HG03442 (cell line): ENCODE results near the gene B4GALNT4.
"Not testable (repeated sequence)": the region's sequence is repeated elsewhere in the genome, so short reads cannot be mapped to it uniquely, and the experiment has no call there.

Source experiments
- ATAC-seq: cut with Tn5 transposase; IDR thresholded peaks from one replicate; pipeline ENCODE4 v1.9.1; 2021; ENCODE audit warnings: mild to moderate bottlenecking, moderate library complexity; ENCODE audit not compliant: unreplicated experiment

B4GALNT4 gene

DNA sequence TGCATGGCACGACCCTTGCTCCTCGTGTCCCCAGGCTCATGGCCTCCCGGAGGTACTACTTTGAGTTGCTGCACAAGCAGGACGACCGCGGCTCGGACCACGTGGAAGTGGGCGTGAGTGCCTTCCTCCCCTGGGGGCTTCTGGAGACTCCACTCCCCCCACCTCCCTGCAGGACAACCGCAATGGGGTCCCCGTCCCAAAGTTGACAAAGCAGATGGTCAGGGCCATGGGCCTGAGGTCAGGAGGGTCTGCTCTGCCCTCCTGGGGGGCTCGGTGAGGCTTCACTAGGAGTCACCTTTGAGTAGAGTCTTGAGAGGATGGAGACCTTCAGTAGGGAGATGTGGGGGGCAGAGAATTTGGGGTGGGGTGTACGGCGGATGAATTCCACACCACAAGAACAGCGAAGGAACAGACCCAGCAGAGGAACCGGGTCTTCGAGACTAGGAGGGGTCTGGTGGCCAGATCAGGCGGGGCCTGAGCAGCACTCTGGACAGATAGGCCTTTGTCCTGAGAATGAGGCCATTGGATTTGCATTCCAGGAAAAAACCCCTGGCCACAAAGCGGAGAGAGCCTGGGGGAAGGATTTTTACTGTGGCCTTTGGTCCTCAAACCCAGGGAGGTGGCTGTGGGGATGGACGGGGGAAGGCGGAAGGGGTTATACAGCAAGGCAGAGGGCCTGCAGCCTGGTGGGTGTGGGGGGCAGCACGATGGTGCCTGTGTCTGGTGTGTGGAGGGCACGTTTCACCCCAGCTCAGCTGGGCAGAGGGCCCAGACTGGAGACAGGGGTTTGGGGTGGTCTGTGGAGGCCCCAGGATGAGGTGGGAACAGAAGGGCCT is 4.6 kb downstream of the B4GALNT4 start:
- no peak for ATAC-seq

DNA sequence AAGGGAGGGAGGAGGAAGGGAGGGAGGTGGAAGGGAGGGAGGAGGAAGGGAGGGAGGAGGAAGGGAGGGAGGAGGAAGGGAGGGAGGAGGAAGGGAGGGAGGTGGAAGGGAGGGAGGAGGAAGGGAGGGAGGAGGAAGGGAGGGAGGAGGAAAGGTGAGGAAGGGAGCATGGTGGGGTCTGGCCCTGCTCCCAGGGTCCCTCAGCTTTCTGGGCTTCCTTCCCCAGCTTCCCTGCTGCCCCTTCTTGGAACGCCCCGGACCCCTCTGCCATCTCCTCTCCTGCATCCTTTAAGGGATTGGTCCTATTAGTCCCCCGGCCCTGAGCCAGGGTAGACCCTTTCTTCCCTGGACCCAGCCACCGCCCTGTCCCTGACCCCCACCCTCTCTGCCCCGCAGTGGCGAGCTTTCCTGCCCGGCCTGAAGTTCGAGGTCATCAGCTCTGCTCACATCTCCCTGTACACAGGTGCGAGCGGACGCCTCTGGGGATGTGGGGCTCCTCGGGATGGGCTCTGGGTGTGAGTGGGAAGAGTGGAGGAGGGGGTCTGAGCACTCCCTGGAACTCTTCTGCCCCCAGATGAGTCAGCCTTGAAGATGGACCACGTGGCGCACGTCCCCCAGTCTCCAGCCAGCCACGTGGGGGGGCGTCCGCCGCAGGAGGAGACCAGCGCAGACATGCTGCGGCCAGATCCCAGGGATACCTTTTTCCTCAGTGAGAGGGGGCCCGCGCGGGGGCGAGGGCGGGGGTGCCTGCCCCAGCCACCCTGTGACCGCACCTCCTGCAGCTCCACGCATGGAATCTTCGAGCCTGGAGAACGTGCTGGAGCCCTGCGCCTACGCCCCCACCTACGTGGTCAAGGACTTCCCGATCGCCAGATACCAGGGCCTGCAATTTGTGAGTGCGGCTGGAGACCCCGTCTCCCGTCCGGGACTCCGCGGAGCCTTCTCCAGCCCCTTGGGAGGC is 6.0 kb downstream of the B4GALNT4 start:
- no peak for ATAC-seq

DNA sequence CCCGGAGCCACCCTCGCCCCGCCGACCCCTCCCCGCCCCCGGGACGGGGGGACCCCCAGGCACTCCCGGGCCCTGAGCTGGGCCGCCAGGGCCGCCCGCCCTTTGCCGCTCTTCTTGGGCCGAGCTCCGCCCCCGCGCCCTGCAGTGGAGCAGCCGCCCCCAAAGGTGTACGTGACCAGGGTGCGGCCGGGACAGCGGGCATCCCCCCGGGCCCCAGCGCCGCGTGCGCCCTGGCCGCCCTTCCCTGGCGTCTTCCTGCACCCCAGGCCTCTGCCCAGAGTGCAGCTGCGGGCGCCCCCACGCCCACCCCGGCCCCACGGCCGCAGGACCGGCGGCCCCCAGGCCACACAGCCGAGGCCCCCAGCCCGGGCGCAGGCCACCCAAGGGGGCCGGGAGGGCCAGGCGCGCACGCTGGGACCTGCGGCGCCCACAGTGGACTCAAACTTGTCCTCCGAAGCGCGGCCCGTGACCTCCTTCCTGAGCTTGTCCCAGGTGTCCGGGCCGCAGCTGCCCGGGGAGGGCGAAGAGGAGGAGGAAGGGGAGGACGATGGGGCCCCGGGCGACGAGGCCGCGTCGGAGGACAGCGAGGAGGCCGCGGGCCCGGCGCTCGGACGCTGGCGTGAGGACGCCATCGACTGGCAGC is 7.4 kb downstream of the B4GALNT4 start:
- no peak for ATAC-seq

DNA sequence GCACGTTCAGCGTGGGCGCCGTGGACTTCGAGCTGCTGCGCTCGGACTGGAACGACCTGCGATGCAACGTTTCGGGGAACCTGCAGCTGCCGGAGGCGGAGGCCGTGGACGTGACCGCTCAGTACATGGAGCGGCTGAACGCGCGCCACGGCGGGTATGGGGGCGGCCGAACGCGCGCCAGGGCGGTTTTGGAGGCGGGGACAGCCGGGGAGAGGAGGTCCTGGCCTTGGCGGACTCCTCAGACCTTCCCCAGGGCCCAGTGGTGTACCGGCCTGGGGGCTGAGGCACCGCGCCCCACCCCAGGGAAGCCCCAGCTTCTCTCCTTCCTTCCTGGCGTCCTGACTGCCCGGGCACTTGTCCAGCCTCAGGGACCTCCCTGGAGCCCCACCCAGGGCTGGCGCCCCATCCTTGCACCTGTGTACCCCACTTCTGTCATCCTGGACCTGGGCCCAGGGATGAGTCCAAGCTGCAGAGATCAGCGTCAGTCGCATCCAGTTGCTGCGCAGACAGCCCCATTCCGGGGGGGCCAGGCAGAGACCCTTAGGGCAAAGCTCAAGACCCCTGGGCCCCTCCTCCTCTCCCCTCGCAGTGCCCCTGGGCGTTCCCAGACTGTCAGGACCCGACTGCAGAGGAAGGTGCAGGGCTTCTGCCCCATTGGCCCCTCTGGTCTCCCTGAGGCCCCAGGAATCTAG is 8.0 kb downstream of the B4GALNT4 start:
- ATAC-seq = no peak

DNA sequence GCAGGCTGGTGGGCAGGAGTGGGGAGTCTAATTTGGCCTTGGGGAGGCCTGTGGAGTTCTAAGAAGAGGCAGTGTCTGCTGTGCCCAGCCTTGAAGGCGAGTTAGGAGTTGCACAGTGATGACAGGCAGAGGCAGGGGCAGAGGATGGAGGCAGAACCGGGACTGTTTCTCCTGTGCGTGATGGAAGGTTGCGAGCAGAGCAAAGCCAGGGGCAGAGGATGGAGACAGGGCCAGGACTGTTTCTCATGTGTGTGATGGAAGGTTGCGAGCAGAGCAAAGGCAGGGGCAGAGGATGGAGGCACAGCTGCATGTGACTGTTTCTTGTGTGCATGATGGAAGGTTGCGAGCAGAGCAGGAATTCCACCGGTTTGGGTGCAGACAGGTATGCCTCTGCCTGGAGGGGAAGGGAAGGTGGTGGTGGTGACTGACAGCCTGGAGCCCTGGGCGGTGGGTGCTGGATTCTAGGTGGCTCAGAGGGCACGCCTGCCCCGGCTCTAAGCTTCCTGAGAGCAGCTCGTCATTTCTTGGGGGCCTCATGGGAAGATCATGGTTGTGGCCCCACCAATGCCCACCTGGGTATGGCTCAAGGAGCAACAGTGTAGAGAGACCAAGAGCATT is 8.7 kb downstream of the B4GALNT4 start:
- no peak for ATAC-seq

DNA sequence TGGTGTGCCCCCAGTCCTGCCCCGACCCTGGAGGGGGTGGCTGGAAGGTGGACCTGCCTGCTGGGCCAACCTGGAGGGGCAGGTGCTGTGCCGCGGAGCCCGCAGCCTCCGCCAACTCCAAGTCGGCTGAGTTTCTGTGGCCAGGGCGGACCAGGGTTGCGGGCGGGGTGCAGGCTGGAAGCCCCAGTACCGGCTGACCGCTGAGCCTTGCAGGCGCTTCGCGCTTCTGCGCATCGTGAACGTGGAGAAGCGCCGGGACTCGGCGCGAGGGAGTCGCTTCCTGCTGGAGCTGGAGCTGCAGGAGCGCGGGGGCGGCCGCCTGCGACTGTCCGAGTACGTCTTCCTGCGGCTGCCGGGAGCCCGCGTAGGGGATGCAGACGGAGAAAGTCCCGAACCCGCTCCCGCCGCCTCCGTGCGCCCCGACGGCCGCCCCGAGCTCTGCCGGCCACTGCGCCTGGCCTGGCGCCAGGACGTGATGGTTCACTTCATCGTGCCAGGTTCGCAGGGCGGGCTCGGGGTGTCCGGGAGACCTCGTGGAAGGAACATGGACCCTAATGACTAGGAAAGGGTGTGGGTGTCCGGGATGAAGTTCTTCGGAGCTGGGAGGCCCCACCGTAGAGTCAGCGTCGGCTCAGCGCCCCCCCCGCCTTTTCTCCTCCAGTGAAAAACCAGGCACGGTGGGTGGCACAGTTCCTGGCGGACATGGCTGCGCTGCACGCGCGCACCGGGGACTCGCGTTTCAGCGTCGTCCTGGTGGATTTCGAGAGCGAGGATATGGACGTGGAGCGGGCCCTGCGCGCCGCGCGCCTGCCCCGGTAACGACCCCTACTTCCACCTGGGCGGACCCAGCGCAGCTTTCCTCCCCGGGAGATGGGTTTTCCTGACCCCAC is 10.2 kb downstream of the B4GALNT4 start:
- no peak for ATAC-seq

DNA sequence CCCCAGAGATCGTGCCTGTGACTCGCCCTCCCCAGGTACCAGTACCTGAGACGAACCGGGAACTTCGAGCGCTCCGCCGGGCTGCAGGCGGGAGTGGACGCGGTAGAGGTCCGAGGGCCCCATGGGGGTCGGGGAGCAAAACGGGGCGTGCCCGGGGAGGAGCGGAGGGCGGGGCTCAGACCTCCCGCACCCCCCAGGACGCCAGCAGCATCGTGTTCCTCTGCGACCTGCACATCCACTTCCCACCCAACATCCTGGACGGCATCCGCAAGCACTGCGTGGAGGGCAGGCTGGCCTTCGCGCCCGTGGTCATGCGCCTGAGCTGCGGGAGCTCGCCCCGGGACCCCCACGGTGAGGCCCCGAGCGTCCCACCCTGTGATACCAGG is 10.8 kb downstream of the B4GALNT4 start:
- no peak for ATAC-seq

DNA sequence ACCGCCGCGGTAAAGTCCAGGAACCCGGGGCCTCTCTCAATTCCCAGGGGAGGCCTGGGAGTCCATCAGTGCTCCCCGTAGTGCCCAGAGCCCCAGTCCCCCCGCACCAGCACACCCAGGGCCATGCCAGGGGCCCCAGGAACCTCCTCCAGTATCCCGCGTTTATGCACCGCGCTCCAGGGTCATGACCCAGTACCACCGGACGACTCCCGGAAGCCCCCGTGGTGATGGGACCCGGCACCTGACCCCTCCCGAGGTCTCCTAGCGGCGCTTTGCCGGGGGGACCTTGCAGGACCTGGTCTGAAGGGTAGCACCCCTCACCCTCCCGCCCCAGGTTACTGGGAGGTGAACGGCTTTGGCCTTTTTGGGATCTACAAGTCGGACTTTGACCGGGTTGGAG is 11.2 kb downstream of the B4GALNT4 start:
- no peak for ATAC-seq

DNA sequence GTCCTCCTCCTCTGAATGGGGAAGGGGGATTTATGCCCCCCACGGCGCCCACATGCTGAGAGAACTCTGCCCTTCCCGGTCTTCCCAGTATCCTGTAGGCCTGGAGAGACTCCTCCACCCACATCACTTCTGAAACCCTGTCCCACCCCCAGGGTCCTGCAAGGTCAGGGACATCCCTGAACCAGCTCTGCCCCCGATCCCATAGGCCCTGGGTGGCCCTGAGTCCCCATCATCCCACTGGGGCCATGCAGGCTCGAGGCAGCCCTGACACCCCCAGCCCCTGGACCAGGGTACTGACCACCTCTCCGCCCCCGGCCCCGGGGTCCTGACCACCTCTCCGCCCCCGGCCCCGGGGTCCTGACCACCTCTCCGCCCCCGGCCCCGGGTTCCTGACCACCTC is 11.7 kb downstream of the B4GALNT4 start:
- no peak for ATAC-seq

DNA sequence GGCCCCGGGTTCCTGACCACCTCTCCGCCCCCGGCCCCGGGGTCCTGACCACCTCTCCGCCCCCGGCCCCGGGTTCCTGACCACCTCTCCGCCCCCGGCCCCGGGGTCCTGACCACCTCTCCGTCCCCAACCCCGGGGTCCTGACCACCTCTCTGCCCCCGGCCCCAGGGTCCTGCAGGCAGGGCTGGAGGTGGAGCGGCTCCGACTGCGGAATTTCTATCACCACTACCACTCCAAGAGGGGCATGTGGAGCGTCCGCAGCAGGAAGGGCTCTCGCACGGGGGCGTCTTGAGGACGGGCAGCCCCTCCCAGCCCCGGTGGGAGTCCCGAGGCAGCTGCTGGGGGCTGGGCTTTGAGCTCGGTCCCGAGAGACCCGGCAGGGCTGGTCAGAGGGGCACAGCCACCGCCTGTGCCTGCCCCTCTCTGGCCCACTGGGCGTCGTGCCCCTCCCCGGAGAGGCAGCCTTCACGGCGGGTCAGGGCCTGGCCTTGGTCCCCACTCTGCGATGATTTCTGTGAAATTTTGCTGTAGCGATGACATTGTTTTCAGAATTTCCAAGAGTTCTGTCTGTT is 12.3 kb downstream of the B4GALNT4 start:
- ATAC-seq = no peak

DNA sequence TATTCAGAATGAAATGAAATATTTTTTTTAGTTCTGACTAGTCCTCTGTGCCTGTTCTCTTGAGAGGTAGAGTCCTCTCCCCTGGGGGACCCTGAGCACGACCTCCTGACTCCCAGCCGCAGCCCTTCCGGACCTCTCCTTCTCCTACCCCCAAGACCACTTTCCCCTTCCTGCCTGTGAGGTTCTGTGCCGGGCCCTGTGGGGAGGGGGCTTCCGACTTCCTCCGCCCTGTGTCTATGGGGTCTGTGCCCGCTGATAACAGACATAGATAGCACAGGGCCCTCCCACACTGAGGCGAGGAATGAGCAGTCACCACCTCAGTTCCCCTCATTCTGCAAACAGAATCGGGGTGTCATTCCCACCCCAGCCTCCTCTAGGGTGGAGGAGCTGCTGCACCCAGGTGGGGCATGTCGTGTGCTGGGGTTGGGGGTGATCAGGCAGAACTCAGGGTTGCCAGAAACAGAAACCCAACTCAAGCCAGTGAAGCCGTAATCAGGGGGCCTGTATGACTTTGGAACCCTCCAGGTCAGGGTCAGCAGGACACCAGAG is 12.9 kb downstream of the B4GALNT4 start:
- no peak for ATAC-seq

DNA sequence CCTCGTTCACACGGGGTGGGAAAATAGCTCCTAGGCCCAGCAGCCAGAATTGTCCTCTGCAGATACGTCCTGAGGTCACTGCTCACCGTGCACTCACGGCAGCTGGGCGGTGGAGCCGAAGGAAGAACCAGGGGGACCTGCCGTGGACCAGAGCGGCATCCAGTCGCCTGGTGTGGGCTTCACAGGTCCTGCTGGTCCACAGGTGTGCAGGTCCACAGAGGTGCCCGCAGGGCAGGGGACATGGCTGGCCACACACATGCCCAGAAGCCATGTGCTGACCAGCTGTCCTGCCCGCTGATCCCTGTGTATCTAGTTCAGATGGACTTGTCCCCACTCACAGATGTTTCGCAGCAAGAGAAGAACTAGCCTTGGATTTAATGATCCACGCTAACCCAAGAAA is 14.1 kb downstream of the B4GALNT4 start:
- ATAC-seq = no peak

DNA sequence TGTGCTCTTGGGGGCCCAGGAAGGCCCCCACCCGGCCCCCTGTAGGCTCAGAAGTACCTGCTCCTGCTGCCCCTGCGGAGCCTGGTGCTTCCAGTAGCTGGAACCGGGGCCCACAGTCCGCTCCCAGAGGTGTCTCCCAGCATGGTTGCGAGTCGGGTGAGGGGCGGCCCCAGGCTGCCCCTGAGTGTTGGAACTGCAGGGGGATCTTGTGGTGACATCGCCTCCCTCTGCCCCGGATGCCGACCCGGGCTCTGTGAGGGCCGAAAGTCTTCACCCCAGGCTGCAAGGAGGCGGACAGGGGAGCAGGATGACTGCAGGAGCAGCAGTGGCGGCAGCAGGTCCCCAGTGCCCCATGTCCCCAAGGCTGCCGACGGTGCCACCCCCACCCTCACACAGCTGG is 15.2 kb downstream of the B4GALNT4 start:
- no peak for ATAC-seq

DNA sequence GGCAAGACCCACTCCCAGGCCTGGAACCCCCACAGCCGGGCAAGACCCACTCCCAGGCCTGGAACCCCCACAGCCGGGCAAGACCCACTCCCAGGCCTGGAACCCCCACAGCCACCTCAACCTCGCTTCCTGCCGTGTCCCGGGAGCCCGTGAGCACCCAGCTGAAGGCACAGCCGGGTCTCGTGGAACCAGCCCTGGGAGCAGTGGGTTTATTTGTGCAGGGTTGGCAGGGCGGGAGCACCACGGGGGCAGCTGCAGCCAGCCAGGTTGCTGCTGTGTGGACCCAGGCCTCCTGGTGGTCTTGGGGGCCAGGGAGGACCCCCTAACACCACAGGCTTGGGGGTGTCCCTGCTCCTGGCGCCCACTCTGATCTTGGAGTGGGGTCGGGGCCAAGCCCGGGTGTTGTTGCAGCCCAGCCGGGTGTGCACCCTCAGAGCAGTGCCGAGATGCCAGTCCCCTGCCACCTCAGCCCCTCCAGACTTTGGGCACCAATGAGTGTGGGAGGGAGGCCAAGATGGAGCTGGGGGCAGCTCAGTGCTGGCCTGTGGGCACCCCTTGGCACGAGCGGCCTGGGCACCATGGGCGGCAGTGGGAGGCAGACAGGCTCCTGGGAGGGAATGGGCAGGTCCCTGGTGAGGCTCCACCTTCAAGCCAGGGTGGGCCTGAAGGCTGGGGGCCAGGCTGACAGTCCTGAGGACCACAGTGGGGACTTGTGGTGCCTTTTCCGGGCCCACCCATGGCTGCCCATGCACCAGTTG is 16.5 kb downstream of the B4GALNT4 start:
- ATAC-seq = no peak

DNA sequence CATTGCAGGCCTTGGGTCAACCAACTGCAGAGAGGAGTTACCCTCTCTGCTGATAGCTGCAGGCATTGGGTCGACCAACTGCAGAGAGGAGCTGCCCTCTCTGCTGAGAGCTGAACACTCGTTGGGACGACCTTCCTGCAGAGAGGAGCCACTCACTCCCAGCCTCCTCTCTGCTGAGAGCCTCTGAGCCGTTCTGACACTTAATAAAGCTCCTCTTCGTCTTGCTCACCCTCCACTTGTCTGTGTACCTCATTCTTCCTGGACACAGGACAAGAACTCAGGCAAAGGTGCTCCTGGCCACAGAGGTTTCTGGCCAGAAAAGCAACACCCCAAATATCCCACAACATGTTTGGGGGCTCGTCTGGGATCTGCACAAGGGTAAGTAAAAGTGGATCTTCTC is 17.2 kb downstream of the B4GALNT4 start:
- ATAC-seq = no peak

DNA sequence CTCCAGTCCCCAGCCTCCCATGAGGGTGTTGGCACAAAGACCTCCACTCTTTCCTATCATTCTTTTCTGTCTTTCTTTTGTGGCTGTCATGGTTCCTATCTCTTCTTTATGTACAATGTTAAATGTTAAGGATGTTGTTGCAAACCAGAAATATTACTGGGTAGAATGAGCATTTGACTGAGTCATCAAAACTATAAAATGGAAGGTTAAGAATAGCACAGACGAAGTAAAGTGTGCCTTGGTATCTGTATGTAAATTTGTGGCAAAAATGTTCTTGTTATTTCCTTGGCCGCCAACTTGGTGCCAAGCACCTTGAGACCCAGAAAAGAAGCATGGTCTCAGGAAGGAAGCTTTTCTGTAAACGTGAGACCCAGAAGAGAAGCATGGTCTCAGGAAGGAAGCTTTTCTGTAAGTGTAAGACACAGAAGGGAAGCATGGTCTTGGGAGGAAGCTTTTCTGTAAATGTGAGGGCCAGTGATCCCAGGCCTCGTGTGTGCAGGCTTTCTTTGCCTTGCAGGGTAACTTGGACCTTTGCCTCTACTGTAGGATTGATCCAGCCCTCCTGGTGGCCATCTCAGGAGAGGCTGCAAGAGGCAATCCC is 18.0 kb downstream of the B4GALNT4 start:
- no peak for ATAC-seq

DNA sequence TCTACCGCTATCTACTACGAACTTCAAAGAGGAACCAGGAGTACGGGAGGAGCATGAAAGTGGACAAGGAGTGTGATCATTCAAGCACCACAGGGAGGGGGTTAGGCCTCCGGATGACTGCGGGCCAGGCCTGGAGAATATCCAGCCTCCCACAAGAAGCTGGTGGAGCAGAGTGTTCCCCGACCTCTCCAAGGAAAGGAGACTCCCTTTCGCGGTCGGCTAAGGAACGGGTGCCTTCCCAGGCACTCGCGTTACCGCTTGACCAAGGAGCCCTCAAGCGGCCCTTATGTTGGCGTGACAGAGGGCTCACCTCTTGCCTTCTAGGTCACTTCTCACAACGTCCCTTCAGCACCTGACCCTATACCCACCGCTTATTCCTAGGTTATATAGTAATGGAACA is 20.1 kb downstream of the B4GALNT4 start:
- ATAC-seq = not testable (repeated sequence)

DNA sequence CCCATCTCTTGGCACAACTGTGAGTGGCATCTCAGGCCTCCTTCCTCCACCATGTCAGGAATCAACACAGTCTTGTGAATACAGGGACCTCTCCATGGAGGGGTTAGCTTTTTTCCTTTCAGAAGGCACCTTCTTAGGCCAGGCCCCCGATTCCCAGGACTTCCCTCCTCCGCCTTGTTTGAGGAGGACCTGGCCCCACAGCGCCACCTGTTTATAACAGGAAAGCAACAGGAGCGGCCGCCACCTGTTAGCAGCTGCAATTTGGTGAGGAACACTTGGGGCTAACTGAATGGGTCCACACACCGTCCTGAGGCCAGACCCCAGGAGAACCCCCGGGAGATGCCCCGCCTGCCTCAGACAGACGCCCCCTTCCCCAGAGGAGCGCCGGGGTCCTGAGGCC is 20.9 kb downstream of the B4GALNT4 start:
- no peak for ATAC-seq
